HCT116 (cell line): ENCODE data around the gene NAPB.

Experiments used
- CBX3 ChIP-seq: IDR thresholded peaks from 2 replicates; pipeline ENCODE4 v1.6.1; 2012; ENCODE audit warnings: low read depth
- CTCF ChIP-seq, 3 experiments: fragments of 200-600 bp in 1 of 3; sonication (generic) in 1 of 3; IDR thresholded peaks in 2 of 3; conservative IDR thresholded peaks in 1 of 3; 2 replicates each; pipeline ENCODE4 v1.5.1; 2012 to 2017; ENCODE audit warnings: low read depth in 2 of 3, low read length in 2 of 3, antibody characterized with exemption in 1 of 3, borderline replicate concordance in 1 of 3, control low read depth in 1 of 3, mild to moderate bottlenecking in 1 of 3, mixed read lengths in 1 of 3, mixed run types in 1 of 3, moderate library complexity in 1 of 3; ENCODE audit not compliant: insufficient read depth in 1 of 3
- EZH2 ChIP-seq: fragments of 200-600 bp; sonication (generic); IDR thresholded peaks from 2 replicates; pipeline ENCODE4 v1.6.1; 2017; ENCODE audit warnings: antibody characterized with exemption, mixed run types
- EZH2phosphoT487 ChIP-seq: fragments of 200-600 bp; IDR thresholded peaks from 2 replicates; pipeline ENCODE4 v1.6.1; 2018; ENCODE audit warnings: antibody characterized with exemption, borderline replicate concordance
- POLR2A ChIP-seq: IDR thresholded peaks from 2 replicates; pipeline ENCODE4 v1.7.0; 2011; ENCODE audit warnings: borderline replicate concordance; ENCODE audit not compliant: insufficient read depth, insufficient read length; ENCODE audit errors: extremely low read depth
- SRF ChIP-seq: IDR thresholded peaks from 2 replicates; pipeline ENCODE4 v1.6.1; 2012; ENCODE audit warnings: low read depth
- ZFX ChIP-seq: fragments of 450-650 bp; IDR thresholded peaks from 2 replicates; pipeline ENCODE4 v1.6.1; 2017
- TF ChIP-seq, protein P1 (sequence below): IDR thresholded peaks from 2 replicates; pipeline ENCODE4 v1.6.1; 2012

DNA sequence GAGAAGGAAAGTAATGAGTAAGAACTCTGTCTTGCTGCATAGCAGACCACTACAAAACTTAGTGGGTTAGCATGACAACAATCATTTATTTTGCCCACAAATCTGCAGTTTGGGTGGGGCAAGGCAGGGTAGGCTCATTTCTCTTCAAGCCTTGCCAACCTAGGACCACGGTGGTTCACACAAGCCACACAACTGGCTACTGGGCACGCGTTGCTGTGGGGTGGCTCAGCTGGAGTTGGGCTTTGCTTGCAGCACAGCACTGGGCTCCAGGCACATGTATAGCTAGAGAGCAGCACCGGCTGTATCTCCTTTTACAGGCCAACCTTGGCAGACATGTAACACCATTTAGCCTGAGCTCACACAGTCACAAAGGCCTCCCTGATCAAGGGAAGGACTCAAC is 75.3 kb downstream of the NAPB start:
- TF ChIP-seq EZH2: no peak
- no peak for TF ChIP-seq CTCF (IDR thresholded peaks at IDR 0.05 in 2 of 3, conservative IDR thresholded peaks at IDR 0.05 in 1 of 3; ENCODE audit: borderline replicate concordance in 1 of 3, insufficient read depth in 1 of 3, low read depth in 2 of 3, low read length in 2 of 3)
- no peak for TF ChIP-seq EZH2phosphoT487
- TF ChIP-seq, protein P1, sequence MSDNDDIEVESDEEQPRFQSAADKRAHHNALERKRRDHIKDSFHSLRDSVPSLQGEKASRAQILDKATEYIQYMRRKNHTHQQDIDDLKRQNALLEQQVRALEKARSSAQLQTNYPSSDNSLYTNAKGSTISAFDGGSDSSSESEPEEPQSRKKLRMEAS: no peak
- TF ChIP-seq POLR2A: no peak
- TF ChIP-seq ZFX: no peak
- no peak for TF ChIP-seq SRF
- no peak for TF ChIP-seq CBX3
